ENCODE measurements around the gene PPP2R5C. TPM values are rescaled to one million over a fixed set of nuclear protein-coding genes. Genes with fewer than 3 reads are reported as not detected.

The PPP2R5C gene
- total and polyA plus RNA-seq, 2 of the 8 experiments (the other 6 are each of a cell fraction or from before 2014, with no cell fraction given) = 49.6 to 95.9 TPM

DNA sequence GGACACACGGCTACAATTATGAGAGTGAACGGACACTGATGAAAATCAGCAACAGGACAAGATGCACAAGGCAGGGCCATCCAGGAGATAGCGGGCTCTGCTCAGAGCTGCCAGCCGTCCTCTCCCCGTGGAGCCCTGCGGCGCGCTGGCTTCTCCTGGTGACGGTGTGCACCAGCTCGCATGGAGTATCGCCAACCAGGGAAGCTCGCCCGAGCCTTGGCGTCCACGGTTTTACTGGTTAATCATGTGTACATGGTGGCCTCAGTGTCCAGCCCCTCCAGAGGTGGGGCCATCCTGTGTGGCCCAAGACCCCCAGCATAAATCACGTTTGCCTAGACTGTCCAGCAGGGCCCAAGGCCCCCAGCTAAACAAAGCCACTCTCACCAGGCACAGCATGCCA, 171.7 kb downstream of the PPP2R5C start:
- Histone ChIP-seq H2AK5ac (ENCODE audit: low read depth, low read length) (peak overlapping the region; percentile 49; the same call in 1 of the 2 replicates), H2BK5ac (ENCODE audit: low read depth, low read length) (no peak overlapping the region), H3K27ac (ENCODE audit: low read depth, low read length) (no peak overlapping the region), H3K79me2 (ENCODE audit: control insufficient read depth in 1 of 2, insufficient read depth in 2 of 2, low read length in 2 of 2) (no peaks in the 10 kb centered on the region), H3K14ac (ENCODE audit: insufficient read length) (no peak overlapping the region), H3K23me2 (ENCODE audit: low read depth, low read length) (no peaks in the 10 kb centered on the region), H3K4me1 (replicated peaks in 1 of 4; ENCODE audit: control insufficient read depth in 3 of 4, insufficient read depth in 4 of 4, low read length in 3 of 4) (no peaks in the 10 kb centered on the region), H2BK12ac (ENCODE audit: low read depth, low read length) (no peak overlapping the region), H2BK20ac (ENCODE audit: low read length) (no peak overlapping the region), H3K36me3 (ENCODE audit: control insufficient read depth in 2 of 4, insufficient read depth in 4 of 4, low read length in 3 of 4) (no peaks in the 10 kb centered on the region), H3K4me2 (ENCODE audit: insufficient read depth in 1 of 2, low read depth in 2 of 2, low read length in 2 of 2) (no peak overlapping the region), H4K5ac (ENCODE audit: insufficient read length, low read depth, low read length) (no peak overlapping the region), H4K91ac (replicated peaks; ENCODE audit: insufficient read length, low read length) (no peak overlapping the region), H3K4ac (replicated peaks; ENCODE audit: insufficient read length, low read depth, low read length) (no peak overlapping the region), H3K18ac (ENCODE audit: extremely low read depth, low read length) (no peak overlapping the region), H3K23ac (ENCODE audit: insufficient read length) (no peak overlapping the region), H3K79me1 (ENCODE audit: low read depth, low read length) (no peaks in the 10 kb centered on the region), H3K9me3 (ENCODE audit: insufficient read depth in 2 of 2, low read depth in 1 of 2, low read length in 1 of 2) (no peaks in the 10 kb centered on the region), H2AFZ (ENCODE audit: low read length) (no peak overlapping the region), H4K20me1 (replicated peaks in 1 of 2; ENCODE audit: control insufficient read depth in 1 of 2, insufficient read depth in 2 of 2, low read length in 2 of 2) (peaks cover 0 to under 1% of the 10 kb centered on the region in 2 experiments), H2BK120ac (replicated peaks; ENCODE audit: low read depth, low read length) (no peak overlapping the region), H3K9ac (replicated peaks in 1 of 4; ENCODE audit: extremely low read depth in 1 of 4, low read depth in 3 of 4, low read length in 3 of 4) (no peak overlapping the region), H4K8ac (ENCODE audit: extremely low read depth, insufficient read depth, low read length) (no peak overlapping the region; the same call in 1 of the 2 replicates), H3K27me3 (replicated peaks in 1 of 4; ENCODE audit: control insufficient read depth in 3 of 4, extremely low read depth in 1 of 4, insufficient read depth in 3 of 4, low read length in 3 of 4) (peaks cover 0 to 8% (median 1%) of the 10 kb centered on the region in 4 experiments; a peak in 5 of 7 replicates), H3K4me3 (ENCODE audit: extremely low read depth in 1 of 4, insufficient read depth in 2 of 4, low read depth in 3 of 4, low read length in 4 of 4) (no peak overlapping the region), H2BK15ac (ENCODE audit: low read length) (no peak overlapping the region), H3K56ac (replicated peaks; ENCODE audit: insufficient read length, low read depth, low read length) (no peak overlapping the region)
- ChIA-PET CTCF (ENCODE audit: partially characterized antibody) (interaction anchor here (0.6 to 2.1 kb wide), 6 partner anchors 10 to 1768 kb away, joined by 3 to 9 read pairs (median 3); no protein-coding TSS in a partner anchor), POLR2A (ENCODE audit: partially characterized antibody) (interaction anchor here (0.6 to 2.6 kb wide), 2 partner anchors 12 to 160 kb away, joined by 4 to 6 read pairs; no protein-coding TSS in a partner anchor)
- no peak for TF ChIP-seq CEBPB (IDR thresholded peaks at IDR 0.05; ENCODE audit: low read depth, low read length)
- no peak for TF ChIP-seq GTF2F1 (IDR thresholded peaks at IDR 0.05; ENCODE audit: borderline replicate concordance, low read depth, low read length)
- TF ChIP-seq CBX8 (IDR thresholded peaks at IDR 0.05; ENCODE audit: borderline replicate concordance, low read depth, low read length) = no peak
- TF ChIP-seq RNF2 (IDR thresholded peaks at IDR 0.05; ENCODE audit: borderline replicate concordance, low read depth, low read length, missing control alignments, poor library complexity, severe bottlenecking) = no peak
- TF ChIP-seq SIN3A (conservative IDR thresholded peaks at IDR 0.05 in 1 of 2, IDR thresholded peaks at IDR 0.05 in 1 of 2; ENCODE audit: low read depth in 1 of 2, low read length in 2 of 2) = no peak
- TF ChIP-seq BRCA1 (IDR thresholded peaks at IDR 0.05; ENCODE audit: low read depth, low read length) = no peak
- no peak for TF ChIP-seq CREB1 (IDR thresholded peaks at IDR 0.05)
- no peak for TF ChIP-seq TCF12 (IDR thresholded peaks at IDR 0.05; ENCODE audit: low read depth, low read length)
- TF ChIP-seq NANOG (IDR thresholded peaks at IDR 0.05; ENCODE audit: insufficient read depth, low read depth, low read length, poor library complexity, severe bottlenecking) = no peak
- TF ChIP-seq EZH2 (IDR thresholded peaks at IDR 0.05; ENCODE audit: low read depth, low read length, severe bottlenecking) = no peak
- TF ChIP-seq HDAC6 (IDR thresholded peaks at IDR 0.05; ENCODE audit: low read depth, low read length) = no peak
- no peak for TF ChIP-seq TAF1 (IDR thresholded peaks at IDR 0.05; ENCODE audit: low read depth, low read length)
- no peak for TF ChIP-seq JUN (IDR thresholded peaks at IDR 0.05; ENCODE audit: low read depth, low read length)
- no peak for FAIRE-seq
- 89% methylated on average over 16 of the region's 16 CpGs; no CpG with 5 or more reads in 1 of the 2 experiments for WGBS, 2 experiments (ENCODE audit: extremely low coverage in 1 of 2, insufficient coverage in 1 of 2, insufficient read length in 1 of 2, insufficient replicate concordance in 2 of 2, low coverage in 1 of 2, low lambda C conversion rate in 2 of 2, missing lambda C conversion rate in 1 of 2)
- DNase-seq (ENCODE audit: low read depth in 1 of 2, low spot score in 2 of 2) = no peak
